Hepatocyte (in vitro differentiated cells): ENCODE results near the gene LY9.

Experiments
- EZH2phosphoT487 ChIP-seq: fragments of 200-600 bp; sonication (generic); IDR thresholded peaks from one replicate; pipeline ENCODE4 v1.6.1; 2018; ENCODE audit warnings: antibody characterized with exemption, mild to moderate bottlenecking, low read depth, moderate library complexity; ENCODE audit not compliant: unreplicated experiment, severe bottlenecking
- TF ChIP-seq, protein P1 (sequence below): fragments of 200-600 bp; sonication (generic); IDR thresholded peaks from 2 replicates; pipeline ENCODE4 v1.5.1; 2016; ENCODE audit warnings: antibody characterized with exemption, mild to moderate bottlenecking; ENCODE audit not compliant: poor library complexity

GRCh38 chr1:160814856-160815255 lies 18.9 kb downstream of the LY9 start:
- TF ChIP-seq, protein P1, sequence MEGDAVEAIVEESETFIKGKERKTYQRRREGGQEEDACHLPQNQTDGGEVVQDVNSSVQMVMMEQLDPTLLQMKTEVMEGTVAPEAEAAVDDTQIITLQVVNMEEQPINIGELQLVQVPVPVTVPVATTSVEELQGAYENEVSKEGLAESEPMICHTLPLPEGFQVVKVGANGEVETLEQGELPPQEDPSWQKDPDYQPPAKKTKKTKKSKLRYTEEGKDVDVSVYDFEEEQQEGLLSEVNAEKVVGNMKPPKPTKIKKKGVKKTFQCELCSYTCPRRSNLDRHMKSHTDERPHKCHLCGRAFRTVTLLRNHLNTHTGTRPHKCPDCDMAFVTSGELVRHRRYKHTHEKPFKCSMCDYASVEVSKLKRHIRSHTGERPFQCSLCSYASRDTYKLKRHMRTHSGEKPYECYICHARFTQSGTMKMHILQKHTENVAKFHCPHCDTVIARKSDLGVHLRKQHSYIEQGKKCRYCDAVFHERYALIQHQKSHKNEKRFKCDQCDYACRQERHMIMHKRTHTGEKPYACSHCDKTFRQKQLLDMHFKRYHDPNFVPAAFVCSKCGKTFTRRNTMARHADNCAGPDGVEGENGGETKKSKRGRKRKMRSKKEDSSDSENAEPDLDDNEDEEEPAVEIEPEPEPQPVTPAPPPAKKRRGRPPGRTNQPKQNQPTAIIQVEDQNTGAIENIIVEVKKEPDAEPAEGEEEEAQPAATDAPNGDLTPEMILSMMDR = no peak
- TF ChIP-seq EZH2phosphoT487 = no peak
